Lung (tissue), 12 donors: ENCODE data around the gene FOXI1. TPM values are rescaled to one million over a fixed set of nuclear protein-coding genes. Genes with fewer than 3 reads are reported as not detected.
A peak's percentile ranks its signal among the peaks of the same experiment; 100 is the strongest.

ENCODE experiments used
- ATAC-seq: fragments of 200-7000 bp; cut with Tn5 transposase; one replicate; pipeline ENCODE4 v1.9.1; 2020; ENCODE audit warnings: moderate number of reproducible peaks; ENCODE audit not compliant: insufficient read depth, low FRiP score
- DNase-seq, 3 donors: peaks; one replicate each; pipeline ENCODE4 v3.0.0-alpha.2; 2013 to 2017
- H3K27ac ChIP-seq, 2 donors: one replicate each; pipeline ENCODE4 v1.5.1; 2013; ENCODE audit warnings: mild to moderate bottlenecking in 2 of 2, moderate library complexity in 2 of 2, control low read depth in 1 of 2, inconsistent platforms in 1 of 2, low read depth in 1 of 2, low read length in 1 of 2
- H3K27me3 ChIP-seq, 3 donors: one replicate each; pipeline ENCODE4 v1.5.1; 2013; ENCODE audit warnings: low read length in 2 of 3; ENCODE audit not compliant: control insufficient read depth in 3 of 3, insufficient read depth in 3 of 3
- H3K36me3 ChIP-seq, 4 donors: one replicate each; pipeline ENCODE4 v1.5.1; 2013; ENCODE audit warnings: low read length in 4 of 4, mild to moderate bottlenecking in 1 of 4, moderate library complexity in 1 of 4; ENCODE audit not compliant: control insufficient read depth in 4 of 4, insufficient read depth in 4 of 4
- H3K4me1 ChIP-seq, 5 donors: one replicate each; pipeline ENCODE4 v1.5.1; 2013; ENCODE audit warnings: low read length in 5 of 5, mild to moderate bottlenecking in 2 of 5, moderate library complexity in 1 of 5; ENCODE audit not compliant: control insufficient read depth in 5 of 5, insufficient read depth in 5 of 5
- H3K4me3 ChIP-seq: one replicate; pipeline ENCODE4 v1.5.1; 2013; ENCODE audit warnings: mild to moderate bottlenecking, control low read depth, moderate library complexity
- H3K9ac ChIP-seq, 2 donors: one replicate each; pipeline ENCODE4 v1.5.1; 2013; ENCODE audit warnings: low read length in 2 of 2, control low read depth in 1 of 2; ENCODE audit not compliant: insufficient read depth in 1 of 2
- H3K9me3 ChIP-seq, 4 donors: one replicate each; pipeline ENCODE4 v1.5.1; 2013; ENCODE audit warnings: low read length in 3 of 4, mild to moderate bottlenecking in 1 of 4, moderate library complexity in 1 of 4; ENCODE audit not compliant: control insufficient read depth in 4 of 4, insufficient read depth in 3 of 4
- WGBS, 2 donors: extraction: QIAGEN DNeasy Blood & Tissue Kit; methylation state at CpG; one replicate each; pipeline ENCODE4 v1.1.7; 2013; 5-methylcytosine and 5-hydroxymethylcytosine counted together
- polyA plus RNA-seq, 2 donors: library from polyadenylated mRNA; stranded (reverse); fragments of 200-250 nt; gene quantifications; one replicate each; pipeline ENCODE4 v1.2.1, GENCODE V29; 2013
- total RNA-seq, 2 donors: library from RNA; depleted of rRNA in 1 of 2; stranded (reverse); fragments of >200 nt in 1 of 2; gene quantifications; one replicate each; pipeline ENCODE4 v1.2.1, GENCODE V29; 2014 to 2021
- TF ChIP-seq, protein P1 (sequence below): IDR thresholded peaks from 2 replicates; pipeline ENCODE4 v1.5.1; 2012; ENCODE audit warnings: mild to moderate bottlenecking; ENCODE audit errors: control extremely low read depth, extremely low read depth
- donor health status: control.
- donor health status: control.
- donor health status: Bipolar disorder and iron deficiency.
- donor health status: healthy.
- donor health status: DM: yes; HTN: yes; CAD: no.

The FOXI1 gene
- total and polyA plus RNA-seq, 4 donors: 0.05 to 0.10 TPM; not detected in 2

DNA sequence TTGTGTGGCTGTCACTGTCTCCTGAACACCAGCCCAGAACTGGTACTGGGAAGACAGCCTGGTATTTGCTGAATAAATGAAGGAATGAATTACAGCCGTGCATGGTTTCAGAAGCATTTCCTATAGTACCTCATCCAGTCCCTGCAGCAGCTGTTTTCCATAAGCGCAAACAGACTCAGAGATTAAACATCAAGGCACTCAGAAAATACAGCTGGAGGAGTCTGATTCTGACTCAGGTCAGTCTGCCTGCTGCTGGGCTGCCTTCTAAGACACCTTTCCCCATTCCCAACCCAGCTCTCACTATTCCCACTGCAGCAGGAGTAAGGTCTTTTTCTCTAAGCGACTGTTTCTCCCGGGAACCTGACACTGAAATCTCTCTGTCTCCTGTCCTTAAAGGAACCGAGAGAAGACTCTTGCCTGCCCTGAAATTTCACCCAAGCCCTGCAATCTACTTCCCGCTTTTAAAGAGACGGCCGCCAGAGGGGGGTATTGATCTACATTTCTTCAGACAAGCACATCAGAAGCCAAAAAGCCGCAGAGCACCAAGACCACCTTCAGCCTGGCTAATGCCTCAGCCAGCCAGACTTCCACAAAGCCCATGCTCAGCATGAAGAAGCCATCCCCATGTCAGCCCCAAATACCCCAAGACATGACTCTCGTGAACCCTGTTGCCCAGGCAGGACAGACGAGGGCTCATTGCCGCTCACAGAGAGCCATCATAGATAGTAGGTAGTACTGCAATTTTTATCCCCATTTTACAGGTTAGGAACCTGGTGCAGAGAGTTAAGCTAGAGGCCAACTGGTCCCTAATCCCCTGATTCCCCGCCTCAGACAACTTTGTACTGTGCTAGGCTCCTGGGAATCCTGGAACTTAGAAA lies 5.4 kb upstream of the FOXI1 start:
- H3K27ac ChIP-seq: no peak overlapping the region
- H3K4me1 ChIP-seq: peaks cover 0 to 6% (median 4%) of the 10 kb centered on the region in 5 donors
- no peaks in the 10 kb centered on the region for H3K27me3 ChIP-seq
- DNase-seq (peak; percentile 90 to 94 (median 94)), ATAC-seq (no peak)
- H3K36me3 ChIP-seq: no peaks in the 10 kb centered on the region
- WGBS, 2 donors: 36 to 39% methylated on average over 13 of the region's 13 CpGs
- no peak overlapping the region for H3K9ac ChIP-seq
- no peak overlapping the region for H3K4me3 ChIP-seq
- no peaks in the 10 kb centered on the region for H3K9me3 ChIP-seq
- TF ChIP-seq, protein P1, sequence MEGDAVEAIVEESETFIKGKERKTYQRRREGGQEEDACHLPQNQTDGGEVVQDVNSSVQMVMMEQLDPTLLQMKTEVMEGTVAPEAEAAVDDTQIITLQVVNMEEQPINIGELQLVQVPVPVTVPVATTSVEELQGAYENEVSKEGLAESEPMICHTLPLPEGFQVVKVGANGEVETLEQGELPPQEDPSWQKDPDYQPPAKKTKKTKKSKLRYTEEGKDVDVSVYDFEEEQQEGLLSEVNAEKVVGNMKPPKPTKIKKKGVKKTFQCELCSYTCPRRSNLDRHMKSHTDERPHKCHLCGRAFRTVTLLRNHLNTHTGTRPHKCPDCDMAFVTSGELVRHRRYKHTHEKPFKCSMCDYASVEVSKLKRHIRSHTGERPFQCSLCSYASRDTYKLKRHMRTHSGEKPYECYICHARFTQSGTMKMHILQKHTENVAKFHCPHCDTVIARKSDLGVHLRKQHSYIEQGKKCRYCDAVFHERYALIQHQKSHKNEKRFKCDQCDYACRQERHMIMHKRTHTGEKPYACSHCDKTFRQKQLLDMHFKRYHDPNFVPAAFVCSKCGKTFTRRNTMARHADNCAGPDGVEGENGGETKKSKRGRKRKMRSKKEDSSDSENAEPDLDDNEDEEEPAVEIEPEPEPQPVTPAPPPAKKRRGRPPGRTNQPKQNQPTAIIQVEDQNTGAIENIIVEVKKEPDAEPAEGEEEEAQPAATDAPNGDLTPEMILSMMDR: peak; percentile 43

DNA sequence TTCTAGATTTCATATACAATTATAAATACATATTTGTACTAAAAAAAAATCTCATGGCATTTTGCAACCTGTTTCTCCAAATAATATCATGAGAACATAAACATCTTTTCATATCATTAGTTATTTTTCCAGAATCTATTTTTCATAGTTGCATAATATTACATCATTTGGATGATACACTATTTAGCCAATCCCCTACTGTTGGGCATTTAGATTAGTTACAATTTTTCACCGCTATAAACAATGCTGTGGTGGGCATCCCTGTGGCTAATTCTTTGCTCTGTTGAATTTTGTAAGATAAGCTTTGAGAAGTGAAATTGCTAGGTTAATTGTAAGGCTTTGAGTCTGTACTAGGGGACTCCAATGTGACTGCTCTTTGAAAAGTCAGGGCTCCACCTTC lies 2.2 kb upstream of the FOXI1 start:
- H3K27ac ChIP-seq: no peak overlapping the region

DNA sequence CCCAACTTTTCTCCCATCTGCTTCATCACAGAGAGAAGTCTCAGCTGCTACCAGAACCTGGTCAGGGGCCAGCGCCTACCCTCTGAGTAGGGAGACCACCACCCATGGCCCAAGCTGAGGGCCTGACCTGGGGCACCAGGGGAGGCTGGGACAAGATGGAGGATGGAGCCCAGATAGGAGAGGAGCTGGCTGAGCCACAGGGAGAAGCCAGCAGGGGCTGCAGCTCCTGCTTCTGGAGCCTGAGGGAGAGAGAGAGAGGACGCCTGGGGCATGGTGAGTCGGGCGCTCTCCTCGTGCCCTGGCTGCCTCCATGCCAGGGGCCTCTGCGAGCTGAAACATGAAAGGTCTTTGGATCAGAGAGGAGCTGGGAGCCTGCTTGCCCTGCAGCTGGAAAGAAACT lies 1.4 kb upstream of the FOXI1 start:
- Histone ChIP-seq H3K27me3 (peaks cover 0 to 2% (median 0%) of the 10 kb centered on the region in 3 donors), H3K9ac (no peak overlapping the region), H3K27ac (no peak overlapping the region), H3K36me3 (no peaks in the 10 kb centered on the region), H3K4me3 (no peak overlapping the region), H3K4me1 (peaks cover 0 to 5% (median 0%) of the 10 kb centered on the region in 5 donors), H3K9me3 (no peaks in the 10 kb centered on the region)
- WGBS, 2 donors: 78 to 94% methylated on average over 6 of the region's 6 CpGs
- TF ChIP-seq, protein P1: no peak
- DNase-seq (no peak), ATAC-seq (no peak)

More for the DNA sequence above, 2.2 kb upstream of the FOXI1 start:
- peaks cover 0 to 5% (median 0%) of the 10 kb centered on the region in 5 donors for H3K4me1 ChIP-seq
- WGBS, 2 donors: 94 to 96% methylated on average over 1 of the region's 1 CpG
- ATAC-seq: no peak
- no peak overlapping the region for H3K9ac ChIP-seq
- H3K36me3 ChIP-seq: no peaks in the 10 kb centered on the region
- no peak for DNase-seq
- TF ChIP-seq, protein P1: no peak
- peaks cover 0 to 2% (median 0%) of the 10 kb centered on the region in 3 donors for H3K27me3 ChIP-seq
- no peak overlapping the region for H3K4me3 ChIP-seq
- no peaks in the 10 kb centered on the region for H3K9me3 ChIP-seq
